ENCODE data around the gene RILP. TPM values are rescaled to one million over a fixed set of nuclear protein-coding genes. Genes with fewer than 3 reads are reported as not detected.
A peak's percentile ranks its signal among the peaks of the same experiment; 100 is the strongest.

Gene RILP
- polyA plus RNA-seq, 1 donor (not counting 4 experiments of a cell fraction or from before 2014, with no cell fraction given) = 3.2 TPM

- Histone ChIP-seq H3K27ac (ENCODE audit: control insufficient read depth, insufficient read depth, low read length) (peak within 1 kb of the TSS; percentile 81), H3K4me2 (ENCODE audit: control insufficient read depth, extremely low read depth, insufficient read depth, low read depth, low read length) (peak within 1 kb of the TSS; percentile 94), H3K9me3 (ENCODE audit: control insufficient read depth, low read depth, low read length) (no peaks in the 10 kb centered on the region), H2AFZ (ENCODE audit: control insufficient read depth, low read length) (peak within 1 kb of the TSS; percentile 94), H4K20me1 (ENCODE audit: control insufficient read depth, extremely low read depth, insufficient read depth, low read length) (peaks cover 13% of the 10 kb centered on the region), H3K79me2 (ENCODE audit: control insufficient read depth, insufficient read depth, low read length) (peaks cover 37% of the 10 kb centered on the region), H3K4me1 (ENCODE audit: control insufficient read depth, extremely low read depth, insufficient read depth, low read length) (peaks cover 11% of the 10 kb centered on the region), H3K4me3 (ENCODE audit: control insufficient read depth in 2 of 3, extremely low read depth in 1 of 3, insufficient read depth in 2 of 3, low read depth in 1 of 3, low read length in 3 of 3) (peak within 1 kb of the TSS; percentile 85 to 95 (median 89)), H3K36me3 (ENCODE audit: control insufficient read depth in 2 of 2, extremely low read depth in 1 of 2, insufficient read depth in 2 of 2, low read length in 2 of 2) (peaks cover 22 to 32% of the 10 kb centered on the region in 2 experiments), H3K9ac (ENCODE audit: control insufficient read depth, extremely low read depth, insufficient read depth, low read length) (peak within 1 kb of the TSS; percentile 88), H3K27me3 (ENCODE audit: control insufficient read depth, extremely low read depth, insufficient read depth, low read length) (no peaks in the 10 kb centered on the region), H3K9me1 (ENCODE audit: control insufficient read depth, extremely low read depth, insufficient read depth, low read length) (peaks cover 2% of the 10 kb centered on the region)
- no peak for TF ChIP-seq EZH2 (IDR thresholded peaks at IDR 0.05; ENCODE audit: low read length)
- TF ChIP-seq CTCF (optimal IDR thresholded peaks at IDR 0.05 in 1 of 3, IDR thresholded peaks at IDR 0.05 in 1 of 3, conservative IDR thresholded peaks at IDR 0.05 in 1 of 3; ENCODE audit: extremely low read depth in 1 of 3, insufficient read depth in 2 of 3, low read length in 3 of 3) = no peak
- dilution Hi-C loops (cut with MboI; ENCODE audit: extremely low pct_ligation_motif_present, low sequenced_read_pairs) = no loop called here
- DNase-seq (ENCODE audit: low read depth, low spot score) (peak; percentile 77), FAIRE-seq (peak; percentile 83)
Measured at GRCh38 chr17:1684378-1685189, 34.9 kb upstream of the RILP start, which contains the start of gene PRPF8. TSS of gene PRPF8 (minus strand) at chr17:1684867. CDS start at chr17:1684571, 296 bp downstream.

GRCh38 chr17:1683459-1683858, 33.8 kb upstream of the RILP start:
- Histone ChIP-seq H3K9ac (ENCODE audit: control insufficient read depth, extremely low read depth, insufficient read depth, low read length) (peak overlapping the region; percentile 88), H3K4me2 (ENCODE audit: control insufficient read depth, extremely low read depth, insufficient read depth, low read depth, low read length) (peak overlapping the region; percentile 94), H3K4me3 (ENCODE audit: control insufficient read depth in 2 of 3, extremely low read depth in 1 of 3, insufficient read depth in 2 of 3, low read depth in 1 of 3, low read length in 3 of 3) (peak overlapping the region; percentile 85 to 95 (median 89)), H3K9me1 (ENCODE audit: control insufficient read depth, extremely low read depth, insufficient read depth, low read length) (peaks cover 2% of the 10 kb centered on the region), H3K79me2 (ENCODE audit: control insufficient read depth, insufficient read depth, low read length) (peaks cover 37% of the 10 kb centered on the region), H3K36me3 (ENCODE audit: control insufficient read depth in 2 of 2, extremely low read depth in 1 of 2, insufficient read depth in 2 of 2, low read length in 2 of 2) (peaks cover 30 to 43% of the 10 kb centered on the region in 2 experiments), H3K9me3 (ENCODE audit: control insufficient read depth, low read depth, low read length) (no peaks in the 10 kb centered on the region), H2AFZ (ENCODE audit: control insufficient read depth, low read length) (no peak overlapping the region), H3K27ac (ENCODE audit: control insufficient read depth, insufficient read depth, low read length) (peak overlapping the region; percentile 81), H3K27me3 (ENCODE audit: control insufficient read depth, extremely low read depth, insufficient read depth, low read length) (no peaks in the 10 kb centered on the region), H3K4me1 (ENCODE audit: control insufficient read depth, extremely low read depth, insufficient read depth, low read length) (peaks cover 11% of the 10 kb centered on the region), H4K20me1 (ENCODE audit: control insufficient read depth, extremely low read depth, insufficient read depth, low read length) (peaks cover 13% of the 10 kb centered on the region)
- FAIRE-seq (no peak), DNase-seq (ENCODE audit: low read depth, low spot score) (no peak)
- dilution Hi-C loops (cut with MboI; ENCODE audit: extremely low pct_ligation_motif_present, low sequenced_read_pairs) = no loop called here
- TF ChIP-seq EZH2 (IDR thresholded peaks at IDR 0.05; ENCODE audit: low read length) = no peak
- TF ChIP-seq CTCF (optimal IDR thresholded peaks at IDR 0.05 in 1 of 3, IDR thresholded peaks at IDR 0.05 in 1 of 3, conservative IDR thresholded peaks at IDR 0.05 in 1 of 3; ENCODE audit: extremely low read depth in 1 of 3, insufficient read depth in 2 of 3, low read length in 3 of 3) = no peak

All from keratinocyte (primary cell).